H9 (cell line): ENCODE measurements around the gene HTR1A. TPM values are rescaled to one million over a fixed set of nuclear protein-coding genes. Genes with fewer than 3 reads are reported as not detected.

Experiments
- DNase-seq: peaks from one replicate; pipeline ENCODE4 v3.0.0-alpha.2; 2017
- H2AFZ ChIP-seq: one replicate; pipeline ENCODE4 v1.6.1; 2013; ENCODE audit warnings: mild to moderate bottlenecking, low read length, control low read depth, moderate library complexity
- H2AK5ac ChIP-seq: 2 replicates; pipeline ENCODE4 v1.6.1; 2013; ENCODE audit warnings: low read length, control low read depth, mixed read lengths; ENCODE audit not compliant: insufficient read length
- H2BK120ac ChIP-seq: one replicate; pipeline ENCODE4 v1.6.1; 2013; ENCODE audit warnings: low read depth, mild to moderate bottlenecking, low read length, control low read depth, inconsistent platforms; ENCODE audit not compliant: poor library complexity, severe bottlenecking
- H2BK12ac ChIP-seq: 2 replicates; pipeline ENCODE4 v1.6.1; 2013; ENCODE audit warnings: low read length, control low read depth, mixed read lengths, low read depth; ENCODE audit not compliant: insufficient read length
- H2BK15ac ChIP-seq: 2 replicates; pipeline ENCODE4 v1.6.1; 2013; ENCODE audit warnings: low read depth, low read length, control low read depth
- H2BK20ac ChIP-seq: one replicate; pipeline ENCODE4 v1.6.1; 2013; ENCODE audit warnings: low read depth, mild to moderate bottlenecking, low read length, control low read depth, inconsistent platforms; ENCODE audit not compliant: poor library complexity, severe bottlenecking
- H2BK5ac ChIP-seq: 2 replicates; pipeline ENCODE4 v1.6.1; 2013; ENCODE audit warnings: low read length, control low read depth, mixed read lengths; ENCODE audit not compliant: insufficient read length
- H3K14ac ChIP-seq: 2 replicates; pipeline ENCODE4 v1.6.1; 2013; ENCODE audit warnings: low read length, control low read depth; ENCODE audit not compliant: insufficient read depth
- H3K18ac ChIP-seq: 2 replicates; pipeline ENCODE4 v1.6.1; 2013; ENCODE audit warnings: low read depth, mild to moderate bottlenecking, mixed read lengths, low read length, control low read depth; ENCODE audit not compliant: insufficient read length
- H3K23ac ChIP-seq: 2 replicates; pipeline ENCODE4 v1.6.1; 2013; ENCODE audit warnings: low read length, control low read depth, mixed read lengths, low read depth; ENCODE audit not compliant: insufficient read length
- H3K23me2 ChIP-seq: 2 replicates; pipeline ENCODE4 v1.6.1; 2013; ENCODE audit warnings: low read depth, mild to moderate bottlenecking, mixed read lengths, low read length, control low read depth; ENCODE audit not compliant: insufficient read length, poor library complexity, severe bottlenecking
- H3K27ac ChIP-seq: 2 replicates; pipeline ENCODE4 v1.5.1; 2013; ENCODE audit warnings: low read length, control low read depth, mixed read lengths, low read depth; ENCODE audit not compliant: insufficient read length
- H3K27me3 ChIP-seq: 2 replicates; pipeline ENCODE4 v1.6.1; 2013; ENCODE audit warnings: low read length, control low read depth, inconsistent platforms; ENCODE audit not compliant: insufficient read depth
- H3K4ac ChIP-seq: 2 replicates; pipeline ENCODE4 v1.6.1; 2013; ENCODE audit warnings: low read depth, mild to moderate bottlenecking, control low read depth, inconsistent platforms, low read length, moderate library complexity
- H3K4me1 ChIP-seq: 2 replicates; pipeline ENCODE4 v1.6.1; 2013; ENCODE audit warnings: low read length, control low read depth, inconsistent platforms; ENCODE audit not compliant: insufficient read depth
- H3K4me2 ChIP-seq: 2 replicates; pipeline ENCODE4 v1.6.1; 2013; ENCODE audit warnings: low read length, control low read depth, mixed read lengths; ENCODE audit not compliant: insufficient read length, insufficient read depth
- H3K56ac ChIP-seq: 2 replicates; pipeline ENCODE4 v1.6.1; 2013; ENCODE audit warnings: low read depth, mild to moderate bottlenecking, mixed read lengths, low read length, control low read depth; ENCODE audit not compliant: insufficient read length
- H3K79me1 ChIP-seq: 2 replicates; pipeline ENCODE4 v1.6.1; 2013; ENCODE audit warnings: low read depth, mild to moderate bottlenecking, moderate library complexity, low read length, control low read depth, inconsistent platforms; ENCODE audit not compliant: insufficient read depth, poor library complexity, severe bottlenecking
- H3K79me2 ChIP-seq: 2 replicates; pipeline ENCODE4 v1.6.1; 2013; ENCODE audit warnings: low read length, control low read depth, inconsistent platforms; ENCODE audit not compliant: insufficient read depth
- H3K9ac ChIP-seq: 2 replicates; pipeline ENCODE4 v1.6.1; 2013; ENCODE audit warnings: low read length, control low read depth, mixed read lengths; ENCODE audit not compliant: insufficient read length; ENCODE audit errors: extremely low read depth
- H3K9me3 ChIP-seq: one replicate; pipeline ENCODE4 v1.6.1; 2013; ENCODE audit warnings: low read depth, low read length, inconsistent platforms; ENCODE audit not compliant: control insufficient read depth
- H3T11ph ChIP-seq: one replicate; pipeline ENCODE4 v1.6.1; 2013; ENCODE audit warnings: mild to moderate bottlenecking, low read length, control low read depth, inconsistent platforms
- H4K20me1 ChIP-seq: one replicate; pipeline ENCODE4 v1.6.1; 2013; ENCODE audit not compliant: control insufficient read depth, insufficient read length, insufficient read depth
- H4K5ac ChIP-seq: 2 replicates; pipeline ENCODE4 v1.6.1; 2013; ENCODE audit warnings: low read depth, mild to moderate bottlenecking, mixed read lengths, low read length, control low read depth; ENCODE audit not compliant: insufficient read length
- H4K8ac ChIP-seq: replicated peaks from 2 replicates; pipeline ENCODE4 v1.6.1; 2013; ENCODE audit warnings: low read length, control low read depth, mixed read lengths, low read depth; ENCODE audit not compliant: insufficient read length
- H4K91ac ChIP-seq: 2 replicates; pipeline ENCODE4 v1.6.1; 2013; ENCODE audit warnings: low read depth, mild to moderate bottlenecking, moderate library complexity, mixed read lengths, low read length, control low read depth; ENCODE audit not compliant: insufficient read length
- H3K27ac Mint-ChIP-seq, 3 experiments: 2 replicates in 2 of 3; 3 replicates in 1 of 3; pipeline ENCODE4 v1.8.0; 2020 to 2021; ENCODE audit warnings: mixed read lengths in 3 of 3, mild to moderate bottlenecking in 1 of 3, moderate library complexity in 1 of 3
- H3K27me3 Mint-ChIP-seq: 2 replicates; pipeline ENCODE4 v1.8.0; 2021; ENCODE audit warnings: low read depth, mild to moderate bottlenecking, moderate library complexity, mixed read lengths
- H3K36me3 Mint-ChIP-seq, 3 experiments: 2 replicates in 2 of 3; 3 replicates in 1 of 3; pipeline ENCODE4 v1.8.0; 2020 to 2021; ENCODE audit warnings: low read depth in 3 of 3, mixed read lengths in 3 of 3; ENCODE audit not compliant: insufficient read depth in 1 of 3
- H3K4me1 Mint-ChIP-seq, 2 experiments: 2 replicates each; pipeline ENCODE4 v1.8.0; 2020; ENCODE audit warnings: mixed read lengths in 2 of 2
- H3K4me3 Mint-ChIP-seq, 2 experiments: 2 replicates in 1 of 2; 3 replicates in 1 of 2; pipeline ENCODE4 v1.8.0; 2020 to 2021; ENCODE audit warnings: mild to moderate bottlenecking in 2 of 2, mixed read lengths in 2 of 2, moderate library complexity in 1 of 2
- H3K9me3 Mint-ChIP-seq, 2 experiments: 2 replicates in 1 of 2; 3 replicates in 1 of 2; pipeline ENCODE4 v1.8.0; 2020; ENCODE audit warnings: mild to moderate bottlenecking in 2 of 2, mixed read lengths in 2 of 2, moderate library complexity in 1 of 2
- WGBS: extraction: QIAGEN DNeasy Blood & Tissue Kit; methylation state at CpG from one replicate; pipeline ENCODE4 v1.1.7; 2013; ENCODE audit warnings: missing lambda C conversion rate, low lambda C conversion rate, mixed read lengths; ENCODE audit not compliant: insufficient read length; ENCODE audit errors: extremely low coverage; 5-methylcytosine and 5-hydroxymethylcytosine counted together
- total RNA-seq: library from RNA; stranded (reverse); gene quantifications from 2 replicates; pipeline ENCODE4 v1.2.1, GENCODE V29; 2021
- TF ChIP-seq, protein P1 (sequence below): fragments of 200-600 bp; sonication (generic); conservative IDR thresholded peaks from 3 replicates; pipeline ENCODE4 v1.8.0; 2021; ENCODE audit warnings: antibody characterized with exemption, mild to moderate bottlenecking

The HTR1A gene
- total RNA-seq, 1 experiment from 2014 or later: 0.79 TPM

DNA sequence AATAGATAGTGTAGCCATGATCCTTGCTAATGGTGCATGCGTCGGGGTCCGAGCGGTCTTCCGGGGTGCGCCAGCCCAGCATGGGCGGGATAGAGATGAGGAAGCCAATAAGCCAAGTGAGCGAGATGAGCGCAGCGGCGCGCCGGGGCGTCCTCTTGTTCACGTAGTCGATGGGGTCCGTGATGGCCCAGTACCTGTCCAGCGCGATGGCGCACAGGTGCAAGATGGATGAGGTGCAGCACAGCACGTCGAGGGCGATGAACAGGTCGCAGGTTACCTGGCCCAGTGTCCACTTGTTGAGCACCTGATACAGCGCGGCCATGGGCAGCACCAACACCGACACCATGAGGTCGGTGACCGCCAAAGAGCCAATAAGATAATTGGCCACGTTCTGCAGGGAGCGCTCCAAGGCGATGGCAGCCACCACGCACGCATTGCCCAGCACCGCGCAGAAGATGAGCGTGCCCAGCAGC lies 1.1 kb downstream of the HTR1A start:
- Histone ChIP-seq H3K56ac (no peak overlapping the region), H2AFZ (no peak overlapping the region), H3K4me1 (no peaks in the 10 kb centered on the region; the same call in 1 of the 2 replicates), H3K23me2 (peaks cover 38% of the 10 kb centered on the region), H4K91ac (no peak overlapping the region), H2BK120ac (no peak overlapping the region), H2BK5ac (no peak overlapping the region), H3K14ac (no peak overlapping the region), H2BK20ac (no peak overlapping the region), H3K23ac (no peak overlapping the region), H3K18ac (peak overlapping the region; percentile 7), H3K9me3 (no peaks in the 10 kb centered on the region), H3K79me2 (no peaks in the 10 kb centered on the region), H4K8ac (no peak overlapping the region), H2BK15ac (no peak overlapping the region), H3T11ph (no peak overlapping the region), H3K27me3 (peaks cover 5% of the 10 kb centered on the region; the same call in 1 of the 2 replicates), H3K27ac (no peak overlapping the region), H4K20me1 (no peaks in the 10 kb centered on the region), H2AK5ac (no peak overlapping the region), H4K5ac (no peak overlapping the region), H2BK12ac (no peak overlapping the region), H3K9ac (no peak overlapping the region), H3K79me1 (no peaks in the 10 kb centered on the region), H3K4ac (no peak overlapping the region), H3K4me2 (peak overlapping the region; percentile 75)
- H3K9me3 Mint-ChIP-seq: peaks cover 8 to 15% of the 10 kb centered on the region in 2 experiments; a peak in 4 of 5 replicates
- TF ChIP-seq, protein P1, sequence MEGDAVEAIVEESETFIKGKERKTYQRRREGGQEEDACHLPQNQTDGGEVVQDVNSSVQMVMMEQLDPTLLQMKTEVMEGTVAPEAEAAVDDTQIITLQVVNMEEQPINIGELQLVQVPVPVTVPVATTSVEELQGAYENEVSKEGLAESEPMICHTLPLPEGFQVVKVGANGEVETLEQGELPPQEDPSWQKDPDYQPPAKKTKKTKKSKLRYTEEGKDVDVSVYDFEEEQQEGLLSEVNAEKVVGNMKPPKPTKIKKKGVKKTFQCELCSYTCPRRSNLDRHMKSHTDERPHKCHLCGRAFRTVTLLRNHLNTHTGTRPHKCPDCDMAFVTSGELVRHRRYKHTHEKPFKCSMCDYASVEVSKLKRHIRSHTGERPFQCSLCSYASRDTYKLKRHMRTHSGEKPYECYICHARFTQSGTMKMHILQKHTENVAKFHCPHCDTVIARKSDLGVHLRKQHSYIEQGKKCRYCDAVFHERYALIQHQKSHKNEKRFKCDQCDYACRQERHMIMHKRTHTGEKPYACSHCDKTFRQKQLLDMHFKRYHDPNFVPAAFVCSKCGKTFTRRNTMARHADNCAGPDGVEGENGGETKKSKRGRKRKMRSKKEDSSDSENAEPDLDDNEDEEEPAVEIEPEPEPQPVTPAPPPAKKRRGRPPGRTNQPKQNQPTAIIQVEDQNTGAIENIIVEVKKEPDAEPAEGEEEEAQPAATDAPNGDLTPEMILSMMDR: no peak
- H3K27me3 Mint-ChIP-seq: peaks cover 39% of the 10 kb centered on the region
- DNase-seq: peak; percentile 33
- H3K36me3 Mint-ChIP-seq: peaks cover 0 to 14% (median 0%) of the 10 kb centered on the region in 3 experiments; a peak in 3 of 7 replicates
- peak overlapping the region; percentile 73 to 79 for H3K4me3 Mint-ChIP-seq
- no CpG with 5 or more reads among the region's 37 CpGs for WGBS
- H3K27ac Mint-ChIP-seq: no peak overlapping the region
- peaks cover 50 to 57% of the 10 kb centered on the region in 2 experiments for H3K4me1 Mint-ChIP-seq
